GM23338 (cell line): ENCODE data around the gene TBX18.

ENCODE experiments used
- CTCF ChIP-seq, 2 experiments: fragments of 200-600 bp in 1 of 2; sonication (generic) in 1 of 2; conservative IDR thresholded peaks; 2 replicates each; pipeline versions ENCODE4 v1.5.1 to v1.6.1; 2016 to 2017; ENCODE audit warnings: antibody characterized with exemption in 2 of 2, low read depth in 2 of 2, mild to moderate bottlenecking in 2 of 2, moderate library complexity in 1 of 2
- POLR2AphosphoS5 ChIP-seq: IDR thresholded peaks from 2 replicates; pipeline ENCODE4 v1.6.1; 2016; ENCODE audit warnings: antibody characterized with exemption, low read depth

DNA sequence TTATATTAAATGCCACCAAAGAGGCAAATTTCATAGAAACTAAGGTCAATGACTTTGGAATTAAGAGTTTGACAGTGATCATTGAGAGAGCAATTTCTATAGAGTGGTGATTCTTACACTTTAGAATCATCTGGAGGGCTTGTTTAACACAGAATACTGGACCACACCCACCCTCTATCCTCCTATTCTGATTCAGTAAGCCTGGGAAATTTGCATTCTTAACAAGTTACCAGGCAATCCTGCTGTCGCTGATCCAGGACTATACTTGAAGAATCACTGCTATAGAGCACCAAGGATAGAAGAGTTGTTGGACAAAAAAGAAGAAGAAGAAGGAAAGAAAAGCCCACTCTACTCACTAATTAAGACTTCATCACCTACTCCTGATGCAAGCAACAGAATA is 21.3 kb upstream of the TBX18 start:
- no peak for TF ChIP-seq POLR2AphosphoS5
- TF ChIP-seq CTCF (conservative IDR thresholded peaks at IDR 0.05; ENCODE audit: low read depth in 2 of 2): no peak
